Measurements from ENCODE around the gene ERLEC1.
"Not testable (repeated sequence)": the region's sequence is repeated elsewhere in the genome, so short reads cannot be mapped to it uniquely, and the experiment has no call there.

Gene ERLEC1

GRCh38 chr2:53785366-53785765 is 1.5 kb upstream of the ERLEC1 start:
- no peak for DNase-seq

- no peak for DNase-seq
Measured at GRCh38 chr2:53786352-53786704, 516 bp upstream of the ERLEC1 start.

- no peak for DNase-seq
Measured at GRCh38 chr2:53787614-53788289, 908 bp downstream of the ERLEC1 start.

GRCh38 chr2:53793261-53793660 is 6.4 kb downstream of the ERLEC1 start:
- no peak for DNase-seq

- DNase-seq, result no peak
Measured at GRCh38 chr2:53793821-53794220, 7.0 kb downstream of the ERLEC1 start.

GRCh38 chr2:53801547-53801946 is 14.7 kb downstream of the ERLEC1 start:
- no peak for DNase-seq

- no peak for DNase-seq
Measured at GRCh38 chr2:53802617-53803151, 15.8 kb downstream of the ERLEC1 start.

- no peak for DNase-seq
Measured at GRCh38 chr2:53811601-53812000, 24.8 kb downstream of the ERLEC1 start.

GRCh38 chr2:53813151-53813550 is 26.3 kb downstream of the ERLEC1 start:
- no peak for DNase-seq

GRCh38 chr2:53818854-53819435 is 32.1 kb downstream of the ERLEC1 start:
- DNase-seq, result no peak

- DNase-seq, result no peak
Measured at GRCh38 chr2:53819634-53820033, 32.8 kb downstream of the ERLEC1 start.

GRCh38 chr2:53820048-53820447 is 33.2 kb downstream of the ERLEC1 start:
- no peak for DNase-seq

GRCh38 chr2:53820711-53821110 is 33.9 kb downstream of the ERLEC1 start:
- DNase-seq, result no peak

- DNase-seq, result no peak
Measured at GRCh38 chr2:53821810-53822209, 35.0 kb downstream of the ERLEC1 start.

- DNase-seq, result not testable (repeated sequence)
Measured at GRCh38 chr2:53823639-53824038, 36.8 kb downstream of the ERLEC1 start.

GRCh38 chr2:53826030-53826410 is 39.2 kb downstream of the ERLEC1 start:
- DNase-seq, result no peak

GRCh38 chr2:53826587-53827397 is 39.9 kb downstream of the ERLEC1 start:
- no peak for DNase-seq

- DNase-seq, result no peak
Measured at GRCh38 chr2:53827398-53828175, 40.7 kb downstream of the ERLEC1 start.

- DNase-seq, result no peak
Measured at GRCh38 chr2:53828331-53828730, 41.5 kb downstream of the ERLEC1 start.

- DNase-seq, result peak; percentile 39
Measured at GRCh38 chr2:53829273-53829979, 42.6 kb downstream of the ERLEC1 start.

- DNase-seq, result not testable (repeated sequence)
Measured at GRCh38 chr2:53829980-53830290, 43.1 kb downstream of the ERLEC1 start.

- DNase-seq, result no peak
Measured at GRCh38 chr2:53840580-53840979, 53.7 kb downstream of the ERLEC1 start.

GRCh38 chr2:53841651-53842050 is 54.8 kb downstream of the ERLEC1 start:
- not testable (repeated sequence) for DNase-seq

Data from NCI-H1105 (cell line).